ACHN (cell line): ENCODE results near the gene NNMT.
"Not testable (repeated sequence)": the region's sequence is repeated elsewhere in the genome, so short reads cannot be mapped to it uniquely, and the experiment has no call there.

Experiments
- DNase-seq: peaks from one replicate; pipeline ENCODE4 v3.0.0-alpha.2; 2015
- in situ Hi-C: cut with HindIII; loops from 2 replicates; pipeline ENCODE4 v1.10.0; 2017; ENCODE audit warnings: low sequenced_read_pairs, low pct_ligation_motif_present, low pct_unique_long_range_greater_than_20kb

The NNMT gene

DNA sequence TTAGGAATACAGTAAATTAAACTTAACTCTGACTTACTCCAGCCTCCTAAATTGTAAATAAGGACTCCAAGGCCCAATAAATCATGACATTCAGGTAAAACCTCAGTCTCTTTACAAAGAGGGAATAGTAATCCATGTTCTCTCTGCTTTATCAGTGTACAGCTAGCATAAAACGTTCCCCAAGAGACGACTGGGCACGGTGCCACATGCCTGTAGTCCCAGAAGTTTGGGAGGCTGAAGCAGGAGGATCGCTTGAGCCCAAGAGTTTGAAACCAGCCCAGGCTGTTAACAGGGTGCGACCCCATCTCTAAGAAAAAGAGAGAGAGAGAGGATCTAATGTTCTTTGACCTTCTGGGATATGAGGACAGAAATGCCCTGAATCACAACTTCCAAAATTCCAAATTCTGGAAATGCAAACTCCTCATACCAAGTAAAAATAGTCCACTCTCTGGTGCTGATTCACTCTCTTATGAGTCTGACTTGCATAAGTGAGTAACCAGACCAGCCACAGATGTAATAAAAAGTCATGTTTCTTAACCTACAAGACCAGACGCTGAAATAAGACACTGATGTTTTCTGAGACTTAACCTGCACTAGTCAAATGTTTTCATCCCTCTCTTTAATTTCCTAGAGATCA lies 25.5 kb downstream of the NNMT start:
- in situ Hi-C loops = no loop called here
- DNase-seq = peak; percentile 53

DNA sequence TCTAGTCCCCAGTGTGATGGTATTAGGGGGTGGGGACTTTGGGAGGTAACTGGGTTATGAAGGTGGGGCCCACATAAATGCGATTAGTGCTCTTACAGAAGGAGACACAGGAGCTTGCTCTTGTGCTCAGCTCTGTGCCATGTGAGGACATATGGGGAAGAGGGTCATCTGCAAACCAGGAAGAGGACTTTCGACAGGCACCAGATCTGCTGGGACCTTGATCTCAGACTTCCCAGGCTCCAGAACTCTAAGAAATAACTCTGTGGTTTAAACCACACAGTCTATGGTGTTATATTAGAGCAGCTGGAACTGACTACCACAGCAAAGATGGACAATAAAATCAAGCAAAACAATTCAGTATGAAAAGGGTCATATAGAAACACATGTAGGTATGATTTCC lies 26.7 kb downstream of the NNMT start:
- no peak for DNase-seq
- in situ Hi-C loops = no loop called here

DNA sequence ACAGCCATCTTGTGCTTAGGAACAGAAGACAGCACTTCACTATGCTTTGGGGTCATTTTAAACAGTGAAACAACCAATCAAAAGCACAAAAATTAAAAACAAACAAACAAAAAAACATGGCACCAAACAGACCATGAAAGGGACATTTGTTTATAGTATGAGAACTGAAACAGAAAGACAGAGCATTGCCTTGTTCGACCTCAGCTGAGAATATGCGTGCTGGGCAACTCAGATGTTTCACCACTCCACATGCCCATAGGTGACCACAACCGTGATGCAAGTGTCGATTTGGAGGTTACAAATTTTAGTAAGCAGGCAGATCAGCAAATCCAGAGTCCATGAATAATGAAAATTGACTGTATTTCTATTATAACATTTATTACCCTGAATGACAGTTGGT lies 30.0 kb downstream of the NNMT start:
- in situ Hi-C loops = no loop called here
- no peak for DNase-seq

DNA sequence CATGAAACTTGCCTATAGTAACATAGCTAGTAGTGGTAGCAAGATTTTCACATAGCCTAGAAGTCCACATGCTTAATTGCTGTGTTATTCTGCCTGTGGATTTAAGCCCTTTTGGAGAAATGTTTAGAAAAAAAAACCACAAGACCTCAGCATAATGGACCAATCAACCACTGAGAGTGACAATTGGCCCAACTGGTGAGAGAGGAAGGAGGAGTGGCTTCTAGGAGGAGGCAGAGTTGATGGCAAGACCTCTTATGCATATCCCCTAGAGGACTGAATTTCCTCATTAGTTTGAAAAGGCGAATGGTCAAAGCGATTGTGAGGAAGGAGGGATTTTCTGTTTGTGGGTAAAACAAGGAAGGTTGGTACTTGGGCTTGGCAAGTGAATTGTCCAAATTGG lies 30.6 kb downstream of the NNMT start:
- no peak for DNase-seq
- in situ Hi-C loops = no loop called here

DNA sequence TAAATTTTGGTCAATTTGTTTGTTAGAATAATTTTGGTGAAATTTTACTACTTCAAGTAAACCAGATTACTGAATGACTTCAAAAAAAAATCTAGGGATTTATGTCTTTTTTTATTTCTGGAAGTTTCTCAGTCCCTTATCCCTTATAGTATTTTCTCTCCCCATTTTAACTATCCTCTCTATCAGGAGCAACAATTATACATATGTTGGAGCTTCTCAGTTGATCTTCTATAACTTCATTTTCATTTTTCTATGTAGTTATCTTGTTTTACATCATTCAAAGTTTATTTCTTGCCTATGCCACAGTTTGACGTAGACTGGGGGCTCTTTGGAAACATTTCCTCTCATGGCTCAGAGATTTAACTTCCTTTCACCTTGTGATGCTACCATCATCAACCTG lies 34.2 kb downstream of the NNMT start:
- in situ Hi-C loops = no loop called here
- no peak for DNase-seq

DNA sequence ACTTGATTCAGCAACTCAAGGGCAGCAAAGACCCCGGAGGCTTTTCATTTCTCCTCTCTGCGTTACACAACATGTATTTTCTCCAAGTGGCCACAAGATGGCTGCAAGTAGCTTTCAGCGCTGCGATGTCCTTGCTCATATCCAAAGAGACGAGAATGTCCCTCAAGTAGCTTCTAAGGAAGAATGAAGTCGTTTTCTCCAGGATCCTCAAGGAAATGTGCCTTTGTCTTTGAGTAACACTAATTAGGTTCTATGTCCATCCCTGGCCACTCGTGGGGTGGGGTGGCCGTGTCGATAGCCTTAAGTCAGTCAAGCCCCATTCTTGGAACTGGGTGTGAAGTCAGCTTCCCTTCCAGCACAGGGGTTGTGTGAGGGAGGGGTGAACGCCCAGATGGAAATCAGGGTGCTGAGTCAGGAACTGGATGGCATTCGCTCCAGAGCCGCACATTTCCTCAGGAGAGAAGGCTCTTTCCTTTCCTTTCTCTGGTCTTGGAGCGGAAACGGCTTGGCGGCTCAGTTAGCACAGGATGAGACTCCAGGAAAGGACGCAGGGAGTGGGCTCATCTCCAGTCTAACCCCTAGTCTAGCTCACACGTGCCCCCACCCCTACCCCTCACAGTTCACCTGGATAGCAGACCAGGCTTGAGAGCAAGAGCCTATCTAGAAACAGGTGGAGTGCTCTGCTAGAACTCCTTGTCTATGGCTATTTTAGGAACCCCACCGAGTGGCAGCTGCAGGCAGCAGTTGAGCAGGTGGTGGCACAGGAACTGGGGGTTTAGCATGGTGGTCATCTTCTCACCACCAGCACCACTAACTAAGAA lies 44.3 kb downstream of the NNMT start:
- in situ Hi-C loops = no loop called here

DNA sequence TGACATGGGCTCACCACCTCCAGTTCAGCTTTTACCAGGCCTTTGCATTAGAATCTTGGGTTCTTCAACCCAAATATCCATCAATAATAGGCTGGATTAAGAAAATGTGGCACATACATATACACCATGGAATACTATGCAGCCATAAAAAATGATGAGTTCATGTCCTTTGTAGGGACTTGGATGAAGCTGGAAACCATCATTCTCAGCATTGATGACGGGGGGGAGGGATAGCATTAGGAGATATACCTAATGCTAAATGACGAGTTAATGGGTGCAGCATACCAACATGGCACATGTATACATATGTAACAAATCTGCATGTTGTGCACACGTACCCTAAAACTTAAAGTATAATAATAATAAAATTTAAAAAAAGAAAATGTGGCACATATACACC lies 45.5 kb downstream of the NNMT start:
- in situ Hi-C loops, DNase-seq: not testable (repeated sequence)

More for the DNA sequence above, 44.3 kb downstream of the NNMT start:
- DNase-seq = peak; percentile 75

DNA sequence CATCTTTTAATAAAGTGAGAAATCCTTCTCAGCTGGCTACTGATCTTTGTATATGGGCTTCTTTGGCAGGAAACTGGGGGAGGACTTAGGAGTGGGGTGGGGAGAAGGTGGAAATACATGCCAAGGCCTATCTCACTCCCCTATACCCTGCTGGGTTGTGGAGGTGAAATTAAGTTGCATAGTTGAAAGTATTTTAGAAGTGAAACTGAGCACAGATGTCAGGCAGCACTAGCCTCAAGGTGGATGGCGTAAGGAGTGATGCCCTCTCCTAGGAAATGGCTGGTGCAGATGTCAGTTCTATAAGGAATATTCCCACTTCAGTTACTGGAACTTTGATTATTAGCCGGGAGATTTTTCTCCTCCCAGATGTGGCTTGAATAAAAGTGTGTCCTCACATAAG lies 46.3 kb downstream of the NNMT start:
- in situ Hi-C loops = no loop called here
- DNase-seq = no peak

DNA sequence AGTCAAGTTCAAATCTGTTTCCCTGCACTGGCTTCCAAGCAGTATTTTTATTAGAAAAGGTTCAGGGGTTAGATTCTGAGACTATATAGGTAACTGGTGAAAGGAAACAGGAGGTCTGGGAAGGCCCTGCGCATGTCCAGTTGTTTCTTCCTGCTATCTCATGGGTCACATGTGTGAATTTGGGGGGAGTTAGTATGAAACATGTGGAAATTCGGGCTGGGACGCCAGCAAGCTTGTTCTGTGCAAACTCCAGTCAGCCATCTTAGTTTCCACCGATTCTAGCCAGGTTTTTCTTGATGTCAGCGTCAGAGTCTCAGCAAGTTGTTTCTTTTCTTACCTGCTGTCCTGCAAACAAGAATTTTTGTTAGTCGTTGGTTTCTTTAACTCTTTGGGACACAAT lies 46.8 kb downstream of the NNMT start:
- in situ Hi-C loops = no loop called here
- no peak for DNase-seq

DNA sequence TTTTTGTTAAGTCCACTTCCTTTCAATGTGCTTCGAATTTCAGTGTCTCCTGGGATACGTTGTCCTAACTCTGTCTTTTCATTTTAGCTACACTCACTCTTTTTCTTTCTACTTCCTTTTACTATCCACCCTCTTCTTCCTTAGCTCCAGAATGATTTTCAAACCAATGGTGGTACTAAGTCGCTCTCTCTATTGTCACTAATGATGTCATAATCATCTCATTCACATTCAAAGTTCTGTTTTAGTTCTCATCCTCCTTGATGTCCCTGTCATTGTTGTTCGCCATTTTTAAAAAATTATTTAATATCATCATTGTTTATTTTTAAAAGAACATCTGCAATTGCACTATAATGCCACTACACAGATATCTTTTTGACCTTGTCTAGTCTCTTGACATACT lies 47.3 kb downstream of the NNMT start:
- in situ Hi-C loops = no loop called here
- DNase-seq = no peak

DNA sequence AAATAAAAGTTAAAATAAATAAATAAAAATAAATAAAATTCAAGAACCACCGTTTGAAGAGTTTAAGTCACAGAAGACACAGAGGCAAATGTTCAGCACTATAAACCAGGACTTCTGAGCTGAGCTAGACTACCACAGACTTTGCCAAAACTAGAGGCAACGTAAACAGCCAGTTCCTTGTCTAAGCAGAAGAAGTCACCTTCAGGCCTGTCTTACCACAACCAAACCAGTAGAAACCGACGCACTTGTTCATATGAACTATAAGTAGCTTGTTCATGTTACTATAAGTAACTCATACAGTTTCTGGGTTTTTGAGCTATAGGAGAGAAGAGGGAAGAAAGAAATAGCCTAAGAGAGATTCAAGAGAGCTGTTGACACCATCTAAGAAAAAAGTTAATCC lies 48.3 kb downstream of the NNMT start:
- in situ Hi-C loops = no loop called here

DNA sequence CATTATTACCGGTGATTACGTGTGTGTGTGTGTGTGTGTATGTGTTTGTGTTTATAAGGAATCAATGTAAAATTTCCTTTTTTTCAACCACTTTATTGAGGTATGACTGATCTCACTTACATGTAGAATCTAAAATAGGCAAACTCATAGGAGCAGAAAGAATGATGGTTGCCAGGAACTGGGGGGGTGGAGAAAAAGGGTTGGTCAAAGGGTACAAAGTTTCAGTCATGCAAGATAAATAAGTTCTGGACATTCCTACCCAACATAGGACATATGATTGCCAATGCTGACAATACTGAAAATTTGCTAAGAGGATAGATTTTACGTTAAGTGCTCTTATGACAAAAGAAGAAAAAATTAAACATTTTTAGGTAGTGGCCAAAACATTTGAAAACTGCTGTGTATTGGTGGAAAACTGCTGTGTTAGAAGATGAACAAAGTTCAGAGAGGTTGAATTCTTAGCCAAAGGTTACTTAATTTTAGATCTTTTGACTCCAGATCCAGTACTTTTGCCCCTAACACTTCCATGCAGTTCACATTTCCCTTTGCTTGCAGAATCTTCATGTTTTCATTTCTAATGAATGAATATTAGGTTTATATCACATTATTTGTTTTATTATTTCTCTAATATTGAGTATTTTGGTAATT lies 49.5 kb downstream of the NNMT start:
- no peak for DNase-seq
- in situ Hi-C loops = no loop called here

More for the DNA sequence above, 48.3 kb downstream of the NNMT start:
- no peak for DNase-seq

DNA sequence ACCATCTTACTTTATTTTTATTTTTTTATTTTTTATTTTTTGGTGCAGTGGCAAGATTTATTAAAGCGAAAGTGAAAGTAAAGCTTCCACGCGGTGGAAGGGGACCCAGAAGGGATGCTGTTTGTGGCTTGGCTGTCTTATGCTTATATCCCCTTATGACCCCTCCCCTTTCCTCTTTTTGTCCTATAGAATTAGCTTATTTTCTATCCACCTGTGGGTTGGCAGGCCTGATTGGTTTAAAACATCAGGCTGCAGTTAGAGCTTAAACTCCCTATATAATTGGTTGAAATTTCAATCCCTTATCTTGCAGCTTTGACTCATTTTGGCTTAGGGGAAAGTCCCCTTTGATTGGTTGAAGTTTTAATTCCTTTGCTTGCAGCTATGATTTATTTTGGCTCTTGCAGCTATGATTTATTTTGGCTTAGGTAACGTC lies 50.5 kb downstream of the NNMT start:
- in situ Hi-C loops = no loop called here
- DNase-seq = no peak

DNA sequence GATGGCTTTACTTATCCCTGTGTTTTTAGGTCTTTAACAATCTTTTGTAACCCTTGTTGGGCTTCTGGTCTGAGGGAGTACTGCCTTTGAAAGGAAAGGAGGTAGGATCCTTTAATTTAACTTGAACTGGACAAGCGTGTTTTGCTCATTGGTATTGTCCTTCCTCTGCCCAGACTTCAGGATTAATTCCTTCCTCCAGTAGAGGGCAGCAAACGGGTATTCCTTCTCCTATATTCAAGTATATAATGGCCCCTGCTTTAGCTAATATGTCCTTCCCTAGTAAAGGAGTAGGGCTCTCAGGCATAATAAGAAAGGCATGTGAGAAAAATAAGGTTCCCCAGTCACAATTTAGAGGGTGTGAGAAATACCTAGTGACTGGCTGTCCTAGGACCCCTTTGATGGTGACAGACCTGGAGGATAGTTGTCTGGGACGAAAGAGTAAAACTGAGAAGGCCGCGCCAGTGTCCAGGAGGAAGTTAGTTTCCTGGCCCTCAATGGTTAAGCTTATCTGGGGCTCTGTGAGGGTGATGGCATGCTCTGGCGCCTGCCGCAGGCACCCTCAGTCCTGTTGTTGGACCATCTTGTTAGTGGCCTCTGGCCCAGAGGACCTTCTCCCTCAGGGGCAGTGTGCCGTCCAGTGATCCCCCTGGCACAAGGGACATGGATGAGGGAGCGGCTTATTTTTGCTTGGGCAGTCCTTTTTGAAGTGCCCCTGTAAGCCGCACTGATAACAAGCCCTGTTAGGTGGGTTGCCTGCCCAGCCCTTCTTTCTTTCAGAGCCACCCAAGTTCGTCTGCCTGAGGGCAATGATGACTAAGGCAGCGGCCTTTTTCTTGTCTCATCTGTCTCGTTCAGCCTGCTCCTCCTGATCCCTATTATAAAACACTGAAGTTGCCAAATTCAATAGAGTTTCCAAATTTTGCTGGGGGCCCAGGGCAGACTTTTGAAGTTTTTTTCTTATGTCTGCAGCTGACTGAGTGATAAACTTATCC lies 52.3 kb downstream of the NNMT start:
- DNase-seq = peak; percentile 61
- in situ Hi-C loops = no loop called here

DNA sequence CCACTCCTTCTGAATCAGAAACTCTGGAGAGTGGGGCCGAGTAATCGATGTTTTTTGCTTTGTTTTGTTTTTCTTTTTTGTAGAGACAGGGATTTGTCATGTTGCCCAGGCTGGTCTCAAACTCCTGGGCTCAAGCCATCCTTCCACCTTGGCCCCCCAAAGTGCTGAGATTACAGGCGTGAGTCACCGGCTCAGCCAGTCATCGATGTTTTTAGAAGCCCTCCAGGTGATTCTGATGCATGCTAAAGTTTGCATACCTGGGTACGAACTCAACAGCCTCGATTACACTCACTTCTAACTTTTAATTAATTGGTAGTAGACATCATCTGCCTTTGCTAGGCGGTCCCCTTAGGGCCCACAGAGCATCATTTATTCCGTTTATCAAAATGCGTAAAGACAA lies 53.8 kb downstream of the NNMT start:
- DNase-seq = no peak
- in situ Hi-C loops = no loop called here

DNA sequence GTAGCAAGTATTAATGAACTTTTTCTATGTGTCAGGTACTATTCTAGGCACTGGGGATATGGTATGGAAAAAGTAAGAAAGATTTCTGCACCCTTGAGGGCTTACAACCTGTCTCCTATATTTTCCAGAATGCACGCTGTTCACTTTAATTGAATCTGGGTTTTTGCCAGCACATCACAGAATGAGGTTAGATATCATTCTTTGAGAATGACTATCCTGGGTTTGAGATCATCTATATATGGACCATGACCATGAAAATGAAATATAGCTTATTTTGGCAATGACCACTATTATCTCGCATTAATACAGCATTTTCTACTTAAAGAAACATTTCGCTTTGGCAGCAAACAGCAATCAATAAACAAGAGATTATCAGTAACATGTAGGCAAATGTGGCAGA lies 57.2 kb downstream of the NNMT start:
- DNase-seq = no peak
- in situ Hi-C loops = no loop called here

DNA sequence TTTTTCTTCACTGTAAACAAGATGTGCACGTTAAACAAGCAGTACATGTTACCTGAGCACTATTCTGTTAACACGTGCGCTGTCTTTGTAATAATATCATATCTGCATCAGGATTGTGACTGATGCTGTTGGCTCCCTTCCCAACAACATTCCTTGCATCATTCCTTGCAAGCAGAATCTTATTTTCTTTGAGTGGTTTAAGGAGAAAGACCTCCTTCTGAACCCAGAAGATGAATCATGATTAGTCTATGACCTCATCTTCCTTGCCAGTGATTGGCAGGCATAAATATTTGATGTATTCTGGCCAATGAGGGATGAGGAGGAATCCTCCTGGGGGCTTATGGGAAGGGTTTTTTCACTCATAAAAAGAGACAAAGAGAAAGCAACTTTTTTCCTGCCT lies 57.9 kb downstream of the NNMT start:
- DNase-seq = peak; percentile 81
- in situ Hi-C loops = no loop called here

DNA sequence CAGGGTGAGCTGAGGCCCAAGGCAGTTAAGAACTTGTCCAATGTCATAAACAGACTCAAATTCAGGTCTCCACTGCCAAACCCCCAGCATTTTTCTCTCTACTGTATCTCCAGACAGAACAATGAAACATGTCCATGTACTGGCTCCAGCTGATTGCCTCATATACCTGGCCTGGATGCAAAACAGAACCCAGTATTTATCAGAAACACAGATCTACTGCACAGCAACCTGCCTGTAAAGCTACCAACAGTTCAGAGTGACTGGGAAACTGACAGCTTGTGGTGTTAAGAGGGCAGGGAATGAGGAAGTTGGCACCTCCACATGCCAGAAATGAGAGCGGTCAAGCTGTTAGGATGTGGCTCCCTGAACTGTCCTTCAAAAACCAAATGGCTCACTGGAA lies 62.5 kb downstream of the NNMT start:
- in situ Hi-C loops = no loop called here
- DNase-seq = peak; percentile 9

DNA sequence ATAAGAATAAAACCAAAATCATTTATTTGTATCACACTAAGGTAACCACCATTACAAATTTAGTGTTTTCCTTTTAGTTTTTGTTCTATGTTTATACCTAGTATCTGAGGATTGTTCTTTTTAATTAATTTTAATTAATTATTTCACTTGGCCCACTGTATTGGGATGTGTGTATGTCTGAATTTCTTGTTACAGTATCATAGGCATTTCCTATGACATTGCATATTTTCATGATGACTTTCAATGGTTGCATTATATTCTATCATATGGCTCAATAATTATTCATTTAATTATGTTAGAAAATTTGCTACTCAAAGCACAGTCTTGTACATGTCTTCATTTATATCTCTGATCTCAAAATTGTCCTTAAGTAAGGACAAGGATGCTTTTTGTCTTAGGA lies 63.1 kb downstream of the NNMT start:
- in situ Hi-C loops = no loop called here
- no peak for DNase-seq
